Measurements from ENCODE around the gene RFX7.

The RFX7 gene

GRCh38 chr15:56094171-56094570 is 149.5 kb downstream of the RFX7 start:
- no peak for TF ChIP-seq PRDM6 (tag by site-specific recombination; IDR thresholded peaks at IDR 0.05)
- no peak for TF ChIP-seq ZNF629 (tag by site-specific recombination; IDR thresholded peaks at IDR 0.05)
- CTCF ChIA-PET: no interaction called here
- Histone ChIP-seq H3K36me3 (ENCODE audit: control insufficient read depth in 2 of 2, insufficient read depth in 1 of 2, low read length in 2 of 2) (peaks cover 3 to 35% of the 10 kb centered on the region in 2 experiments; a peak in 2 of 3 replicates), H3K9me3 (ENCODE audit: control insufficient read depth, insufficient read depth, low read depth, low read length) (no peaks in the 10 kb centered on the region), H3K27ac (ENCODE audit: extremely low read depth, low read depth, low read length) (no peak overlapping the region), H3K4me1 (ENCODE audit: control insufficient read depth, insufficient read depth, low read length) (no peaks in the 10 kb centered on the region), H3K4me3 (ENCODE audit: low read depth, low read length) (no peak overlapping the region)
- POLR2A ChIA-PET: no interaction called here

- Histone ChIP-seq H3K4me1 (ENCODE audit: control insufficient read depth, insufficient read depth, low read length) (no peaks in the 10 kb centered on the region), H3K9me3 (ENCODE audit: control insufficient read depth, insufficient read depth, low read depth, low read length) (no peaks in the 10 kb centered on the region), H3K36me3 (ENCODE audit: control insufficient read depth in 2 of 2, insufficient read depth in 1 of 2, low read length in 2 of 2) (no peaks in the 10 kb centered on the region), H3K27ac (ENCODE audit: extremely low read depth, low read depth, low read length) (no peak overlapping the region), H3K4me3 (ENCODE audit: low read depth, low read length) (no peak overlapping the region)
- TF ChIP-seq ZNF280D (tag by site-specific recombination; IDR thresholded peaks at IDR 0.05): no peak
- CTCF ChIA-PET: interaction anchor here (1.4 kb wide), 1 partner anchor 10 kb away, joined by 5 read pairs; no protein-coding TSS in a partner anchor
- POLR2A ChIA-PET: no interaction called here
Measured at GRCh38 chr15:56088389-56088788, 155.3 kb downstream of the RFX7 start.

GRCh38 chr15:56086566-56086965 is 157.1 kb downstream of the RFX7 start:
- Histone ChIP-seq H3K4me3 (ENCODE audit: low read depth, low read length) (no peak overlapping the region), H3K27ac (ENCODE audit: extremely low read depth, low read depth, low read length) (no peak overlapping the region), H3K9me3 (ENCODE audit: control insufficient read depth, insufficient read depth, low read depth, low read length) (no peaks in the 10 kb centered on the region), H3K36me3 (ENCODE audit: control insufficient read depth in 2 of 2, insufficient read depth in 1 of 2, low read length in 2 of 2) (no peaks in the 10 kb centered on the region), H3K4me1 (ENCODE audit: control insufficient read depth, insufficient read depth, low read length) (no peaks in the 10 kb centered on the region)
- ChIA-PET POLR2A (no interaction called here), CTCF (interaction anchor here (1.1 kb wide), 1 partner anchor 34 kb away, joined by 3 read pairs; no protein-coding TSS in a partner anchor)
- TF ChIP-seq KLF17 (tag by site-specific recombination; IDR thresholded peaks at IDR 0.05) (no peak), GLIS1 (tag by site-specific recombination; IDR thresholded peaks at IDR 0.05) (no peak), PRDM1 (tag by site-specific recombination; IDR thresholded peaks at IDR 0.05) (no peak), SP2 (tag by site-specific recombination; IDR thresholded peaks at IDR 0.05) (no peak), PBX3 (CRISPR knock-in tag; IDR thresholded peaks at IDR 0.05) (no peak), REPIN1 (tag by site-specific recombination; IDR thresholded peaks at IDR 0.05; ENCODE audit: low read depth) (no peak), ZNF76 (tag by site-specific recombination; IDR thresholded peaks at IDR 0.05; ENCODE audit: borderline replicate concordance, low read depth) (no peak), ZNF280C (tag by site-specific recombination; IDR thresholded peaks at IDR 0.05) (no peak), SP7 (tag by site-specific recombination; IDR thresholded peaks at IDR 0.05) (no peak), PATZ1 (tag by site-specific recombination; IDR thresholded peaks at IDR 0.05) (no peak), ZNF529 (tag by site-specific recombination; IDR thresholded peaks at IDR 0.05; ENCODE audit: insufficient replicate concordance) (no peak), ZNF48 (tag by site-specific recombination; IDR thresholded peaks at IDR 0.05) (no peak), ZNF239 (tag by site-specific recombination; IDR thresholded peaks at IDR 0.05) (no peak), ATF2 (tag by site-specific recombination; IDR thresholded peaks at IDR 0.05; ENCODE audit: low read depth) (no peak), ZFHX2 (tag by site-specific recombination; conservative IDR thresholded peaks at IDR 0.05) (no peak)

Data from HEK293 (cell line).